Osteocyte (in vitro differentiated cells): ENCODE results near the gene C10orf90. TPM values are rescaled to one million over a fixed set of nuclear protein-coding genes. Genes with fewer than 3 reads are reported as not detected.

ENCODE experiments used
- DNase-seq: peaks from one replicate; pipeline ENCODE4 v3.0.0; 2021; ENCODE audit warnings: mixed read lengths; ENCODE audit not compliant: unreplicated experiment; ENCODE audit errors: extremely low spot score
- H3K27ac Mint-ChIP-seq: one replicate; pipeline ENCODE4 v1.8.0; 2021; ENCODE audit warnings: mild to moderate bottlenecking, mixed read lengths; ENCODE audit not compliant: unreplicated experiment
- H3K27me3 Mint-ChIP-seq: one replicate; pipeline ENCODE4 v1.8.0; 2021; ENCODE audit warnings: mixed read lengths; ENCODE audit not compliant: unreplicated experiment
- H3K36me3 Mint-ChIP-seq: one replicate; pipeline ENCODE4 v1.8.0; 2021; ENCODE audit warnings: mixed read lengths; ENCODE audit not compliant: unreplicated experiment
- H3K4me1 Mint-ChIP-seq: one replicate; pipeline ENCODE4 v1.8.0; 2021; ENCODE audit warnings: mixed read lengths; ENCODE audit not compliant: unreplicated experiment
- H3K4me3 Mint-ChIP-seq: one replicate; pipeline ENCODE4 v1.8.0; 2021; ENCODE audit warnings: mild to moderate bottlenecking, moderate library complexity, mixed read lengths; ENCODE audit not compliant: unreplicated experiment
- H3K9me3 Mint-ChIP-seq: one replicate; pipeline ENCODE4 v1.8.0; 2021; ENCODE audit warnings: mixed read lengths; ENCODE audit not compliant: unreplicated experiment
- total RNA-seq: library from RNA; stranded (reverse); gene quantifications from 2 replicates; pipeline ENCODE4 v1.2.1, GENCODE V29; 2021
- TF ChIP-seq, protein P1 (sequence below): fragments of 200-600 bp; sonication (generic); IDR thresholded peaks from 2 replicates; pipeline ENCODE4 v1.5.0; 2021; ENCODE audit warnings: antibody characterized with exemption, mild to moderate bottlenecking, moderate library complexity

C10orf90 gene
- total RNA-seq, 1 donor from 2014 or later, result not detected

DNA sequence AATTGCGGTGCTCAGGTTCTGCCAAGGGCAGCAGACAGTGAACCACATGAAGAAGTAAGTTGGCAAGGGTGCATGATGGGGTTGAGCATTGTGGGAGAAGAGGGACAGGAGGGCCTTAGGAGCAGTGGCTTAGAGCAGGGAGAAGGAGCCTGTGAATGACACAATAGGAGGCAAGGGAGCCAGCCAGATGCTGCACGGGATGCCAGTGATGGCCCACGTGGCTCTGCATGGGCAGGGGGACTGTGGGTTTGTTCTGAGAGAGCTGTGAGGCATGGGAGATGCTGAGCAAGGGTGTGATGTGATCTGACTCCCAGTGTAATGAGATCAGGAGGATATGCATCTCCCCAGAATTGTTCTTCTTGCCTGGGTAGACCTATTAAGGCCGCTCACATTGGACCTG lies 60.9 kb downstream of the C10orf90 start:
- H3K4me3 Mint-ChIP-seq, result no peak overlapping the region
- TF ChIP-seq, protein P1, sequence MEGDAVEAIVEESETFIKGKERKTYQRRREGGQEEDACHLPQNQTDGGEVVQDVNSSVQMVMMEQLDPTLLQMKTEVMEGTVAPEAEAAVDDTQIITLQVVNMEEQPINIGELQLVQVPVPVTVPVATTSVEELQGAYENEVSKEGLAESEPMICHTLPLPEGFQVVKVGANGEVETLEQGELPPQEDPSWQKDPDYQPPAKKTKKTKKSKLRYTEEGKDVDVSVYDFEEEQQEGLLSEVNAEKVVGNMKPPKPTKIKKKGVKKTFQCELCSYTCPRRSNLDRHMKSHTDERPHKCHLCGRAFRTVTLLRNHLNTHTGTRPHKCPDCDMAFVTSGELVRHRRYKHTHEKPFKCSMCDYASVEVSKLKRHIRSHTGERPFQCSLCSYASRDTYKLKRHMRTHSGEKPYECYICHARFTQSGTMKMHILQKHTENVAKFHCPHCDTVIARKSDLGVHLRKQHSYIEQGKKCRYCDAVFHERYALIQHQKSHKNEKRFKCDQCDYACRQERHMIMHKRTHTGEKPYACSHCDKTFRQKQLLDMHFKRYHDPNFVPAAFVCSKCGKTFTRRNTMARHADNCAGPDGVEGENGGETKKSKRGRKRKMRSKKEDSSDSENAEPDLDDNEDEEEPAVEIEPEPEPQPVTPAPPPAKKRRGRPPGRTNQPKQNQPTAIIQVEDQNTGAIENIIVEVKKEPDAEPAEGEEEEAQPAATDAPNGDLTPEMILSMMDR, result no peak
- H3K27ac Mint-ChIP-seq, result no peak overlapping the region
- H3K36me3 Mint-ChIP-seq, result no peaks in the 10 kb centered on the region
- no peaks in the 10 kb centered on the region for H3K4me1 Mint-ChIP-seq
- no peak for DNase-seq
- H3K9me3 Mint-ChIP-seq, result no peaks in the 10 kb centered on the region
- peaks cover 14% of the 10 kb centered on the region for H3K27me3 Mint-ChIP-seq

DNA sequence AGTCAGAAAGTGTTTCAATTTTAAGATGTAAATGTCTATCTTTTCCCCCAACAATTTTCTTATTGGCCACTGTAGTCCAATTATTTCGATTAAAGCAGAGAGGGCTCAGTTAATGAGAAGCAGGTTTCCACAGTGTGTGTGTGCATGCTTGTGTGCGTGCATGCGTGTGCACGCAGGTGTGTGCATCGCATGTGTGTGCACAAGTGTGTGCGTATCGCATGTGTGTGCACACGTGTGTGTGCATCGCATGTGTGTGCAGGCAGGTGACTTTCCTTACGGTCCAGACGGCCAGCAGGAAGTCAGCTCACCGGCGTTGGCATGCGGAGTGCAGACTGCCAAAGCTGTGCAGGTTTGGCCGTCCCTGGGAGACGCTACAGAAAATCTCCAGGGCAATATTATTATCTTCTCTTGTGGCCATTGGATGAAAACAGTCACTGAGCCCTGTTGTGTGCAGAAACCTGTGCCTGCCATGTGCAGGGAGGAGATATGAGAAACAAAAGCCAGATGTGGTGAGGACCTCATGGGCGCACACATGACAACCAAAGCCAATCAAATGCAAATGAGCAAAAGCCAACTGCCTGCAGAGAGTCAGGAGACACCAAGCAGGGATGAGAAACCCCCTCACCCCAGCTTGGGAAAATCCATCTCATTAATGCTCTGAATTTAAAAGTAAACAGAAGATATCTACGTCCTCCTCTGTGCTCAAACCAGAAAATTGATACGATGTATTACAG lies 70.4 kb downstream of the C10orf90 start:
- no peaks in the 10 kb centered on the region for H3K4me1 Mint-ChIP-seq
- no peaks in the 10 kb centered on the region for H3K36me3 Mint-ChIP-seq
- peaks cover 10% of the 10 kb centered on the region for H3K27me3 Mint-ChIP-seq
- H3K27ac Mint-ChIP-seq, result no peak overlapping the region
- TF ChIP-seq, protein P1, result no peak
- DNase-seq, result no peak
- no peak overlapping the region for H3K4me3 Mint-ChIP-seq
- no peaks in the 10 kb centered on the region for H3K9me3 Mint-ChIP-seq

DNA sequence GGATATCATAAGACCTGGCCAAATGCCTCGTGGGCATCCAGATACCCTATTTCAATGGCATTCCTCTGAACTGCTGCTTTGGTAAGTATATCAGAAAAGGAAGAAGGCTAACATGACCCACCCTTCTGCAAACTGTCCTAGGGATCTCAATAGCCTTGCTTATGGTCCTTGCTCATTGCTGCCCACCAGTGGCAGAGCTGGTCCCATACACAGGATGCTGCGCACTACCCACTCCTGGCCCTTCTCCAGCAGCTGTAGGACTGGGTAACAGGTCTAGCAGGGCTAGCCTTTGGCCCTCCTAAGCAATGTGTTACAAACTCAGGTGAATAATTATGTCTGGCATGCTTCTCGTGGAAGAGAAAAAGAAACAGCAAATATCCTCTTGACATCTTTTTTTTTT lies 72.5 kb downstream of the C10orf90 start:
- peaks cover 15% of the 10 kb centered on the region for H3K27me3 Mint-ChIP-seq
- DNase-seq, result no peak
- H3K4me1 Mint-ChIP-seq, result no peaks in the 10 kb centered on the region
- no peak overlapping the region for H3K27ac Mint-ChIP-seq
- no peaks in the 10 kb centered on the region for H3K36me3 Mint-ChIP-seq
- no peaks in the 10 kb centered on the region for H3K9me3 Mint-ChIP-seq
- TF ChIP-seq, protein P1, result peak; percentile 54
- no peak overlapping the region for H3K4me3 Mint-ChIP-seq

DNA sequence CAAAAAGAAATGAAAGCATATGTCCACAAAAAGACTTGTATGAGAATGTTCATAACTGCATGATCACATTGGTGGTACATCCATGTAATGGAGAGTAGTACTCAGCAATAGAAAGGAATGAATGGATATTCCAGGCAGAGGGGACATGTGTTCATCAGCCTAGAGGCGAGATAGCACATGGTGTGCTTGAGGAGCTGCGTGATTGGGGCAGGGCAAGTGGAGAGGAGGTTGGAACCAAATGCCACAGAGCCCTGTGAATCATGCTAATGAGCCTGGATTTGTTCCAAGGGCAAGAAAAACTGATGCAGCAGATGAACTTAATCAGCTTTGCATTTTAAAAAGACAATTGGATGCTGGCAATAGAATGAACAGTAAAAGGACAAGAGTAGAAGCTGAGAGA lies 73.3 kb downstream of the C10orf90 start:
- Mint-ChIP-seq H3K4me1 (no peaks in the 10 kb centered on the region), H3K27ac (no peak overlapping the region), H3K27me3 (peaks cover 19% of the 10 kb centered on the region), H3K9me3 (no peaks in the 10 kb centered on the region), H3K4me3 (no peak overlapping the region), H3K36me3 (no peaks in the 10 kb centered on the region)
- TF ChIP-seq, protein P1, result no peak
- DNase-seq, result no peak

DNA sequence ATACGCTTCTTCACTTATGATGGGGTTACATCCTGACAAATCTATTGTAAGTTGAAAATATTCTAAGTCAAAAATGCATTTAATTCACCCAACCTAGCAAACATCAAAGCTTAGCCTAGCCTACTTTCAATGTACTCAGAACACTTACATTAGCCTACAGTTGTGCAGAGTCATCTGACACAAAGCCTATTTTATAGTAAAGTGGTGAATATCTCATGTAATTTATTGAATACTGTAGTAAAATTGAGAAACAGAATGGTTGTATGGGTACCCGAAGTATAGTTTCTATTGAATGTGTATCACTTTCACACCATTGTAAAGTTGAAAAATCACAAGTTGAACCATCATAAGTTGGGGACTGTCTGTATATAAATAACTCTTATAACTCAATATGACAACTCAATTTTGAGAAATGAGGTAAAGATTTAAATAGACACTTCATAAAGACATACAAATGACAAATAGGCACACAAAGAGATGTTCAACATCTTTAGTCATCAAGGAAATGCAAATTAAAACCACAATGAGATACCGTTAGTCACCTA lies 73.9 kb downstream of the C10orf90 start:
- no peaks in the 10 kb centered on the region for H3K9me3 Mint-ChIP-seq
- no peaks in the 10 kb centered on the region for H3K4me1 Mint-ChIP-seq
- TF ChIP-seq, protein P1, result no peak
- no peak overlapping the region for H3K27ac Mint-ChIP-seq
- H3K4me3 Mint-ChIP-seq, result no peak overlapping the region
- no peaks in the 10 kb centered on the region for H3K36me3 Mint-ChIP-seq
- H3K27me3 Mint-ChIP-seq, result peaks cover 25% of the 10 kb centered on the region
- no peak for DNase-seq
